Peyer's patch (tissue), 4 donors: ENCODE data around the gene GLIS1.

Experiments
- CTCF ChIP-seq, 6 experiments: fragments of 450-650 bp in 4 of 6; fragments of 200-600 bp in 2 of 6; sonication (generic) in 1 of 6; IDR thresholded peaks; one replicate each; pipeline ENCODE4 v1.5.1; 2017 to 2019; ENCODE audit warnings: antibody characterized with exemption in 6 of 6, mild to moderate bottlenecking in 3 of 6, moderate library complexity in 1 of 6
- POLR2A ChIP-seq, 2 donors: fragments of 450-650 bp; IDR thresholded peaks; one replicate each; pipeline ENCODE4 v1.5.1; 2017; ENCODE audit warnings: antibody characterized with exemption in 2 of 2, mild to moderate bottlenecking in 2 of 2, moderate library complexity in 2 of 2

- no peak for TF ChIP-seq CTCF (IDR thresholded peaks at IDR 0.05)
- no peak for TF ChIP-seq POLR2A (IDR thresholded peaks at IDR 0.05)
These were observed 1.7 kb upstream of the GLIS1 start for GRCh38 chr1:53740621-53741105.
